Nucleus accumbens (tissue), 56 donors: ENCODE measurements around the gene MLPH.

Experiments
- DNase-seq, 56 donors: peaks; one replicate each; lab custom pipeline; 2025; lab: John Stamatoyannopoulos, UW

MLPH gene

DNA sequence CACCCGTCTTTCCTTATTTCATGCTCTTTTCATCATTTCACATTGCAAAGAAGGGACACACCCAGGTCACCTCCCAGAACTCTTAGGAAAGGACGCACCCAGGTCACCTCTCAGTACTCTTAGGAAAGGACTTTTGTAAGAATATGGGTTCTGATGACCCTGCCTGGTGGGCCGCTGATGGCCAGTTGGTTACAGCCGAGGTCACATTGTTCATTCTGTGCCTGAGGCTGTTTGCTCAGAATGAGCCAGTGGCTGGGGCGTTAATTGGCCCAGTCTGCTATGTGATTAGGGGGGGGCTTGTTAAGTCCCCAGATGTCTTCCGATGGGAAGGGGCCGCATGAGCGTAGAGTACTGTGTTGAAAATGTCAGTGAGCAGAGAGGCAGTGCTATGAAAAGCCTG lies 9.4 kb downstream of the MLPH start:
- no peak for DNase-seq

DNA sequence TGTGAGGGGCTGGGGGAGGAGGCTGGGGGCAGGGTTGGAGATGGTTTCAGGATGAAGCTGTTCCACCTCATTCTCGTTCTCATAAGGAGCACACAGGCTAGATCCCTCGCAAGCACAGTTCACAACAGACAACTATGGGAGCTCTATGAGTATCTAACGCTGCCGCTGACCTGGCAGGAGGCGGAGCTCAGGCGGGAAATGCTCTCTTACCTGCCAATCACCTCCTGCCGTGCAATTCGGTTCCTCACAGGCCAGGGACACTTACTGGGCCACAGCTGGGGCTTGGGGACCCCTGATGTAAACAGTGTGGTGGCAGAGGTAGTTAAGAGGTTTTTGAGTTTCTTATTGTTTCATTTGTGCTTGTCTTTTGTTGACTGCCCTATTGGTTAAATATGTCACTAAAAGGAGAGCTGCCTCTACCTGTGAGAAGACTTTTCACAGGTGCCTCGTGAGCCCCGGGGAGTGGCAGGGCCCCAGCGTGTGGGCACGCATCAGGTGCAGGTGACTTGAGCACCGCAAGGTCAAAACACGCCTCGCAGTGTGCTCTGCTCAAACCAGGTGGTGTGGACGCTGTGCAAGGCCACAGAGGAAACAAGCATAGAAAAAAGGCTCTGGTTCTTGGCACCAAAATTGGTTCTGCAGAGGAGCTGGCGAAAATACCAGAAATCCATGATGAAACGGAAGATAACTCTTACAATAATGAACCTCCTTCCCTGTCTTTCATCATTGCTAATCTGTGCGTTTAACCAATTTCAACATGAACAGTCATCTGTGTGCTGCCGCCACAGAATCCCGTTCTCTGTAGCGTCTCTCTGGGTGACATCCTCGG lies 10.2 kb downstream of the MLPH start:
- DNase-seq, result no peak

DNA sequence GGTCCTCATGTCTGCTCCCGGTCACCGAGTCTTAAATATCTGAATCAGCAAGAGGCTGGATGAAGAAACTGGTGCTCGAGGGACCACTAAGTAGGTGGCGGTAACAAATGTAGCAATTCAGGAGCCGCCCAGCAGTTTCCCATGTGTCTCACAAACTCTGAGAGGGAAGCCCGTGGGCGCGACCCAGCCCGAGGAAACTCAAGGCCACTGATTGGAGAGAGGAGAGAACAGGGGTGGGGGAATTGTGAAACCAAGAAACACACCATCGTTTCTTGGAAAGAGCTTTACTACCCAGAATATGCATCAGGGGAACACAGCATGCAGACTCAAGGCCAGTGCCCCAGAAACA lies 10.8 kb downstream of the MLPH start:
- DNase-seq, result no peak

DNA sequence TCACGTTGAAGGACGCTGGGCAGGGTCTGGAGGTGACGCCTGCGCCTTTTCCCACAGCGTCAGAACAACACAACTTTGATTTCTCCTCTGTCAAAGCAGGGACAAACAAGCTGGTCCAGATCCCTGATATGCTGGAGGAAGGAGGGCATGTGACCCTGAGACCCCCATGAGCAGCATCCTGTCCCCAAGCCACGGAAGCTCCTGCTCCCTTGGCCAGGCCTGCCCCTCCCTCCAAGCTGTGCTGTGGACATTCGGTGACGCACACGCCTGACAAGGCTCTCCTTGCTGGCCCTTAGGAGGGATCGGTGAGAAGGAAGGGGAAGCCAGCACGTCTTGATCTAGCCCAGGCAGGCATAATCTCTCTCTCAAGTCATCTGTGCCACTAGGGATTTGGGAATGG lies 11.3 kb downstream of the MLPH start:
- no peak for DNase-seq

DNA sequence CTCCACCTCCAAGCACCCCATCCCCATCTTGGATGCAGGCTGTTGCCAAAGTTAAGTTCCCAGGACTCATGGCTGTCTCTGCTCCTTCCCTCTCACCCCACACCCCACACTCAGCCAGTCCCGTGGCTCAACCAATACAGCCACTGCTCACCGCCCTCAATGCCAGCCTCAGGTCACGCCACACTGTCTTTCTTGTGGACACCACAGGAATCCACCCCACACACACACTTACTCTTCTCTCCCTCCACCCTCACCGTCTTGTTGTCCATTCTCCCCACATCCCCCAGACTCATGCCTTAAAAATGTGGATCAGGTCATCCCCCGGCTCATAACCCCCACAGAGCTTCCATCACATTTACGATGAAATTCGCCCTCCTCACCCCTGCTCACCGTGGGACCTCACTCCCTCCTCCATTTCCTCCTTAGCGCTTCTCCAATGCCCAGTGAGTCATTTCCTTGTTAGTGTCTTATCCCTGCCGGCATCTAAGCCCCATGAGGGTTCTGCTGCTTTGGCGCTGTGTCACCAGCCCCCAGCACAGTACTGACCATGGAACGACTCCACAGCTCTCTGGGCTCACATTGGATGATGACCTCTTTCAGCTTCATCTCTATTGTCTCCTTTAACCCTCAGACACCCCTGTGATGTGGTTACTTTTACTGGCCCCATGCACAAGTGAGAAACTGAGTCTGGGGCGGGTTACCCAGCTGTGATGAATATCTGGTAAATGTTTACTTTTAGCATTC lies 13.8 kb downstream of the MLPH start:
- DNase-seq, result no peak

DNA sequence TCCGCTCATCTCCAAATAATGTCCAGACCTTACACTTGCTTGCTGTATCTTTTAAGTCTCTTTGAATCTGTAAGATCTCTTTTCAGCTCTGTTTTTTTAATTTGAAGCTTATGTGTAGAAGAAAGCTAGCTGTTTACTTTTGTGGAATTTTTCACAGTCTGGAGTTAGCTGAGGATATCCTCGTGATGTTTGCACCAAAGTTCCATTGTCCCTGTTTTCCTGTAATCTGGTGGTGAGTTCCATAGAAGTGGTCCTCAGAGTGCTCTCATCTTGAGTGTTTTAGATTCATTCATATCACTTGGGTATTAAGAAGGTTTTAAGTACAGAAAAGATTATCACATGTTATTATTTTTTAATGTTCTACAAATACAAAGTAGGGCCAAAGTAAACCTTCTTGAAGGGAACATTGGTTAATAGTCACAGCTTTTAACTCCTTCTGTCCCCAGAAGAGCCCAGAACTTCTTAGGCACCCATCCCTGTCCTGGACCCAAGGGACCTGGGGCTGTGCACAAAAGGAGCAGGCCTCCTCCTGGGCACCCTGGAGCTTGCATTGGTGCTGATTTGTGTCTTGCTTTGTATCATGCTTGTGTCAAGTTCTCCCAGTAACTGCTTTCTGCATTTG lies 15.0 kb downstream of the MLPH start:
- no peak for DNase-seq

DNA sequence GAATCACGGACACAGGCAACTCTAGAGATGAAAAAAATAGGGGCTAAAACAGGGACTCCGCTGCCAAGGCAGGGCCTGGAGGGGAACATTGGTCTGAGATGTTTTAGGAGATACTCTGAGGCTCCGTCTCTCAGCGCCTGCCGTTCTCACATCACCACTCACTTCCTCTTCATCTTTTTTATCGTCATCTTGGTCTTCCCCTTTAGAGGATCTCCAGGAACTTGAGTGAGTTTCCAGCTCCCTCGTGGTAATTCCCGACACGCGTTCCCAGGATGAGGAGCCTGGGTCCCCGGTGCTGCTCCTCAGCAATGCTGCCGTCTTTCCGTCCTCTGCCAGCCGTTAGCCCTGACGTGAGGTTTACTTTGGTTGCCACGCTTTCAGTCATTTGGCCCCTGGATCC lies 16.1 kb downstream of the MLPH start:
- no peak for DNase-seq

DNA sequence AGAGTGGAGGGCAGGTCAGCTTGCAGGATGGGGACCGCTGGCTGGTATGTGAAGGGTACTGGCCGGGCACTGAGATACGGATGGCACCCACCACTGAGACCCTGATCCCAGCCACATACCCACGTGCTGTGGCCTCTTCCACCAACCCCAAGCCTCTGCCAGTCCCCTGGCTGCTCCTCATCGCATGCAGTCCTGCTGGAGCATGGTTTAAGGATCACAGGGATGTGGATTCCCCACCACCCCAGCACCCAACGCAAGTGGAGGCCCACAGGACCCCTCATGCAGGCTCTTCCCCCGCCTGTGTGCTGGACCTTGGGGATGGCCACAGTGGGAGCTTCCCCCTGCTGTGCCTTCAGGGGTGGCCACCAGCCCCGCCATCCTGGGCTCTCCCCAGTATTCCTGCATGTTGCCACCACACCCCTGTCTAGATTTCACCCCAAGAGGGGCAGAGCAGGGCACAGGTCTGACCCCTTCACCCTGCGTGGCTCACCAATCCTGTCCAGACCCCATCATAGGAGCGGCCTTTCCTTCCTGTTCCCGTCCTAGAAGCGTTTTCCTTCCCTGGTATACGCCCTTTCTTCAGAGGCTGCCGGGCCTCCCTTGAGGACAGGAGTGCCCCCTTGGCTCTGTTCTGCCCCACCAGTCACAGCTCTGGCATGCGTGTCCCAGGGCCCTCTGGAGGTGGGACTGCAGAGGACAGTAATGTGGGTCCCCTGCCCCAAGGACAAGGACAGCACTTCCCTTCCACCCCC lies 18.3 kb downstream of the MLPH start:
- DNase-seq, result no peak

DNA sequence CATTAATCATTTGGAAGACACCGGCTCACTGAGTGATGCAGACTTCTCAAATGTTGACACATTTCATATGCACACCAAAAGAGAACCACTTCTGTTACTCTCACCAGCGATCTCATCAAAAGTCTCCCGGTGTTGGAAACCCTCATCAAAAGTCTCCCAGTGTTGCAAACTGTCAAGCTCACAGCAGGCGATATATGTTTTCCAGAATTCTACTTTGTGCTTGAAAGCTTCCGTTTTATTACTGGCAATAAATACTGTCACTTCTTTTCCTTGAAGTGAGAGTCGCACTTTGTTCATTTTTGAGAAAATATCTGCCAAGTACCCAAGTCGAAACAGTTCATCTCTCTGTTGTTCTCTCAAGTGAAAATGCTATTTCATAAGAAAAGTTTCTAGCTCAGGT lies 20.5 kb downstream of the MLPH start:
- no peak for DNase-seq

DNA sequence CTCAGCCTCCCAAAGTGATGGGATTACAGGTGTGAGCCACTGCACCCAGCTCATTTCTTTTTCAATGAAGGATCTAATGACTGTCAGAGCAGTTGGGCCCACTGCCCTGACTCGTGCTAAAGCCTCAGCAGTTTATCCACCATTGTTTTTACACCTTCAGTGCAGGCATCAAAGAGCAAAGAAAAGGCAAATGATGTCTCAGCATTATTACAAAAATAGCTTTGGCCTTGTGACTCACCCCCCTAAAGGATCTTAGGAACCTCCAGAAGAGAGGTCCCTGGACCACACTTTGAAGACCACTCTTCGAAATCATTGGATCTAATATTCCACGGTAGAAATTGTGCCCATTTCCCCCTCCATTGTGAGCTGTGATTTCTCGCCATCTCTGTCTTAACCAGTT lies 21.3 kb downstream of the MLPH start:
- DNase-seq, result no peak

DNA sequence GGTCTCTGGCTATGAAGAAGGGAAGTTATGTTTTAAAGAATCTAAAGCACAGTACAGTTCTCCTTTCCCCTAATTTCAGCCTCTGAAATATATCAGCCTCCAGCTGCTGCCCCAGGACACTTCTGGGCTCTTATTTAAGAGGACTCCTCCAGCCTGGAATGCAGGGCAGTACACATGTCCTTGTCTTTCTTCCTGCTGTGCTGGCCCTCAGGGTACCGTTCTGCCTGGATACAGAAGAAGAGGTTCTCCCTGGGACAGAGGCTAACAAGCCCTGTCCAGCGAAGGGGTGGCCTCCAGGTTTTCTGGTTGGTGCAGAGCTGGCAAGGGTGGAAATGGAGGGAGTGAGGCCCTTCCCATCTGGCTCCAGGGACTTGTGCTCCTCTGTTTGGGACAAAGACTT lies 22.1 kb downstream of the MLPH start:
- no peak for DNase-seq

DNA sequence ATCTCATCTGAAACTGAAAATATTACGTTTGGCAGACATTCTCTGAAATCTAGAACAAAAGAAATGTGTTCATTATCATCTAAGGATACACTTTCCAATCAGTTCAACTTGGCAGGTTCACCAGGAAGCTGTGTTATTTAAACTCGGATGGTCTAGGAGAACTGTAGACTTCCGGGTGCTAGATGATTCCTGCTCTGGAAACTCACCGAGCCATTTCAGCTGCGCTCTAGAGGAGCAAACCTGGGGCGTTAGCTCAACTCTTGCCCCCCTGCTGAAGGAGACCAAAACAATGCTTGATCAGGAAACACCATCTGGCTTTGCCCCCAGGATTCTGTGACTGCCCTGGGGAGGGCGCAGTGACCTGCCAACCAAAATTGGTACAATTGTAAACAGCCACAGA lies 22.9 kb downstream of the MLPH start:
- DNase-seq, result no peak

DNA sequence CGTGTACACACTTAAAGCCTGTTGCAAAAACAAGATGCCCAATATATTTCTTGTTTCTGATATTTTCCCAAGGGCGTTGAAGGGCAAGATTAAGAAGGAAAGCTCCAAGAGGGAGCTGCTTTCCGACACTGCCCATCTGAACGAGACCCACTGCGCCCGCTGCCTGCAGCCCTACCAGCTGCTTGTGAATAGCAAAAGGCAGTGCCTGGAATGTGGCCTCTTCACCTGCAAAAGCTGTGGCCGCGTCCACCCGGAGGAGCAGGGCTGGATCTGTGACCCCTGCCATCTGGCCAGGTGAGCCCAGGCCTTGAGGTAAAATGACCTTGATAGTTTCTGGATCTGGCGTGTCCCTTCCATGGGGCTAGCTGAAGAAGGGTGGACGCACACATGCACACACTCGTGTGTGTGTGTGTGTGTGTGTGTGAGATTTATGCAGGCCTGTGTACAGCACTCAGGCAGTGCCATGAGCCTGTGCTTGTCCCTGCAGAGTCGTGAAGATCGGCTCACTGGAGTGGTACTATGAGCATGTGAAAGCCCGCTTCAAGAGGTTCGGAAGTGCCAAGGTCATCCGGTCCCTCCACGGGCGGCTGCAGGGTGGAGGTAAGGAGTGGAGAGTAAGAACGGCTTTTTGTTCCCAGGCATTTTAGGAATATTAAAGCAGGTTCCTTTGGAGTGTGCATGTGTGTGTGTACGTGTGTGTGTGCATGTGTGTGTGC lies 23.6 kb downstream of the MLPH start:
- DNase-seq, result no peak

DNA sequence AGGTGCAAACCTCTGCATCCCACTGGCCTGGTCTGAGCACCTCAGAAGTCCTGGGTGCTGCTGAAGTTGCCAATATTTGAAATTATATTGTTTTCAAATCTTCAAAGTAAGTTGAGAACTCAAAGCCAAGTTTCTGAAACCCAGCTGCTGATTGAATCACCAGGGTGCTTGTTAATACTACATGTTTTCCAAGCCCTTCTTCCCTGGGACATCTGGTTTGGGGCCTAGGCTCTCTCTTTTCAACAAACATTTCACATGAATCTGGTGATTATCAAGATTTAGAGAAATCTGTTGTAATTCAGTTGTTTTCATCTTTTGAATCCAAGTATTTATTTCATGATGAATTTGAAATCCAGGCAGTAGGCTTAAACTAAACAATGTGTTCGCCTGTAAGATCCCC lies 24.4 kb downstream of the MLPH start:
- DNase-seq, result no peak

DNA sequence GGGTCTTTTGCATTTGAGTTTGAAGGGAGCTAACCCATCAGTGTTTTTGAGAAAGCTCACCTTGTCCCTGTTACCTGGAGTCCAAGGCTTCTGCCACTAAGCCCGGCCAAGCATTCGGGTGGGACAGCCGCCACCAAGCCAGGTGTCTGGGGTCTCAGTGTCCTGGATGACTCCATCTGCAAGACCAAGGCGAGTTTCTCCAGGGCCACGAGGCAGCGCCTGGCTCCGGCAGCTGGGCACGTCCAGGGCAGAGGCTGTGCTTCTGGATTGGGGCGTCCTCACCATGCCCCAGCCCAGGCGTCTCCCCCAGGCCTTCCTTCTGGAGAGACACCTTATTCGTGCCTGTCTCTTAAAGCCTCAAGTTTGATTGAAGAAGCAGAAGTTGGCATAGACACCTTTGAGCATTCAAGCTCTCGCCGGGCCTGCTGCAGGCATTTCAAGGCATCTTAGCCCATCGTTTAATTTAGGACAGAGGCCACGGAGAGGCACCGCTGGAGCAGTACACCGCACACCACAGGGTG lies 24.9 kb downstream of the MLPH start:
- DNase-seq, result no peak

DNA sequence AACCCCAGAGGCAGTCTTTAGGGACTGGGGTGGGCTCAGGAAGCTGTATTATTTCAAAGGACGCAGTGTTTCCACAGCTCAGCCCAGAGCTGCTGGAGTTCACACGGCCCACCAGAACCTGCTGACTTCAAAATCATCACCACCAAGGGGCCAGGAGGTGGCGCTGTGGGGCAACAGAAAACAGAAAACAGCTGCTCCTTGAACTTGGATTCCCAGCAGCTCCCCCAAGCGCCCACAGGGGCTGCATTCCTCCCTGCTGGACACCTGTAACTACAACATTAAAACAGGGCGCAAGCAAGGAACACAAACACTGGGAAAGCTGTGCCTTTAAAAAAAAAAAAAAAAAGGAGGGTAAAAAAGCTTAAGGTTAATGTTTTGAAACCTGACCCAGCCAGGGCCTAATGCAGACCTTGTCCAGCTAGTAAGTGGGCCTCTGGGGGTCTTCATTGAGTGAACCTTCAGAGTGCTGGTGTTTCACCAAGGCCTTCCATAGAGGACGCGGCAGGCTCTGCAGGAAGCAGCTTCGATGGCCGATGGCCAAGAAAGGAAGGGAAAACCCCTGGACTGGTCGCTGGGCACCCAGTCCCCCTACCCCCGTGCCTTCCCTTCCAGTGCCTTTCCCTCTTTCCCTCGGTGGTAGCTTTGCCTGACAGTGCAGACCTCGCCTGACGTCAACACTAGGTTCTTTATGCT lies 25.9 kb downstream of the MLPH start:
- DNase-seq, result peak; percentile 9 to 91 (median 58)

DNA sequence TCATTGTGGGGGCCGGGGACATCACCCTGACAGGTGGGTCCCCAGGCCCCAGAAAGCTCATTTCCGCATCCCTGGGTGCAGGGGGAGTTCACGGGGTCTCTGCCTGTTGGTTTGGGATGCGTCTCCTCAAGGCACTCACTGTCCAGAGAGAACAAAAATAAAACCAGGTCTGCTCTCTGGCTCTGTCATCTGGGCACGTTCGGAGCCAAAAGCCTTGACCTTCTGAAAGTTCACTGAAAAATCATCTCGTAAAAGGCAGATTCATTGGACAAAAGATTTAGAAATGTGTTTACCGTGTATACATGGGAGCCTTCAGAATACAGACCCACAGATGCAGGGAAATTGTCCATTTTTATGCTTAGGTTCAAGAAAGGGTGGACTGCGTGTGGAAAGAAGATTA lies 26.6 kb downstream of the MLPH start:
- no peak for DNase-seq

DNA sequence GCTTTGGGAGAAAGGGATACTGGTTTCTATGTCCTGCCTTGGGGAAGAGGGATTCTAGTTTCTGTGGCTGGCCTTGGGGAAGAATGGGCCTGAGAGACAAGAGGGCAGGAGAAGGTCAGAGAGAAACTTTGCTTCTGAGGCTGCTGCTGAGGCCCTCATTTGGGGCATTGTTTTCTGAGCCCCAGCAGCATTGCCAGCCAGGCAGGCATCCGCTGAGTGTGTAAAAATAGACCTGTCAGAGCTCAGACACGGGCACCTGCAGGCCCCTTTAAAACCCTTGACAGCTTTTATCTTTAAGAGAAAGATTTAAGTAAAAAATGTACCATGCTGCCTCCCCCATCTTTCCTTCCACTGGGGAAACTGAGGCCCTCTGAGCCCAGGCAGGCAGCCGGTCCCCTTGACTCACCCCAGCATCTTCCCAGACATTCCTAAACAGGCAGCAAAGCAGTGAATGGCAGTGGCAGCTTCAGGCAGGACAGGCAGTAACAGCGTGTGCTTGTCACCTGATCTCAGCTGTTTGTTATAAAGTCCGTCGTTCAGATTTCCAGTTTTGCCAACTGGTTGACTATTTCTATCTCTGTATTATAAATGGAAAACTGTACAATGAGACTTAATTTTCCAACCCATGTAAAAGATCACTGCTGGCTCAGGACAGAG lies 27.6 kb downstream of the MLPH start:
- DNase-seq, result no peak

DNA sequence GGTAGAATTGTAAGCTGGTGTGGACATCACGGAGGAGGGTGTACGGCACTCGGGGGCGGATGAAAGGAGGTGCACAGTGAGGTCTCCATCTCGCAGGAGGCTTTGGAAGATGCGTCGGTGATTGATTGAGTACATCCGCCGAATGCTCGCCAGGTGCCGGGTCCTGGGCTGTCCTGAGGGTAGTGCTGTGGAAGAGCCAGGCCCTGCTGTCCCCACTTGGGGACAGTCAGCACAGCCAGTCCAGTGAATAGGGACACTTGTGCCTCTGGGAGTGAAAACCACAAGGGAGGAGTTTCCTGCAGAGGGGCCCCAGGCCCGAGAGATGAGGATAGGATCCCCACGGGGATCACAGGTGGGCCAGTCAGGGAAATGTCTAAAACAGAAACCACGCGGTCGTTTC lies 28.1 kb downstream of the MLPH start:
- no peak for DNase-seq
